HG03439 (cell line): ENCODE data around the gene TEX2.

Experiments
- ATAC-seq: cut with Tn5 transposase; IDR thresholded peaks from one replicate; pipeline ENCODE4 v1.9.1; 2021; ENCODE audit warnings: mild to moderate bottlenecking, moderate library complexity; ENCODE audit not compliant: unreplicated experiment

The TEX2 gene

GRCh38 chr17:64263000-64263766 lies at the start of gene TEX2:
TSS of gene TEX2 (minus strand) at chr17:64263260. CDS start at chr17:64214217, 49,043 bp downstream.
- ATAC-seq: peak; percentile 88

GRCh38 chr17:64309710-64310109 lies 46.6 kb upstream of the TEX2 start:
- no peak for ATAC-seq

GRCh38 chr17:64309021-64309420 lies 46.0 kb upstream of the TEX2 start:
- no peak for ATAC-seq

- ATAC-seq: no peak
Measured at GRCh38 chr17:64306850-64307463, 43.9 kb upstream of the TEX2 start.

GRCh38 chr17:64304551-64304950 lies 41.5 kb upstream of the TEX2 start:
- no peak for ATAC-seq

GRCh38 chr17:64300699-64300965 lies 37.6 kb upstream of the TEX2 start:
- no peak for ATAC-seq

- ATAC-seq: no peak
Measured at GRCh38 chr17:64297467-64298088, 34.5 kb upstream of the TEX2 start.

- ATAC-seq: no peak
Measured at GRCh38 chr17:64296246-64296645, 33.2 kb upstream of the TEX2 start.

- no peak for ATAC-seq
Measured at GRCh38 chr17:64295146-64295545, 32.1 kb upstream of the TEX2 start.

GRCh38 chr17:64291268-64291851 lies 28.3 kb upstream of the TEX2 start:
- no peak for ATAC-seq

GRCh38 chr17:64289741-64290141 lies 26.7 kb upstream of the TEX2 start:
- no peak for ATAC-seq

GRCh38 chr17:64282753-64283080 lies 19.7 kb upstream of the TEX2 start:
- no peak for ATAC-seq

GRCh38 chr17:64281962-64282752 lies 19.1 kb upstream of the TEX2 start:
- no peak for ATAC-seq

- ATAC-seq: no peak
Measured at GRCh38 chr17:64278614-64279013, 15.6 kb upstream of the TEX2 start.

GRCh38 chr17:64277831-64278562 lies 14.9 kb upstream of the TEX2 start:
- ATAC-seq: no peak

- no peak for ATAC-seq
Measured at GRCh38 chr17:64276961-64277505, 14.0 kb upstream of the TEX2 start.

GRCh38 chr17:64275016-64275415 lies 12.0 kb upstream of the TEX2 start:
- ATAC-seq: no peak

- ATAC-seq: no peak
Measured at GRCh38 chr17:64273006-64273405, 9.9 kb upstream of the TEX2 start.

GRCh38 chr17:64270885-64271284 lies 7.8 kb upstream of the TEX2 start:
- ATAC-seq: no peak
